Stimulated activated naive CD4-positive, alpha-beta T cell treated with Interleukin-2 at 50 U/mL for 16 hours (primary cell): ENCODE results near the gene OSBPL3.

Source experiments
- DNase-seq: peaks from one replicate; lab custom pipeline; 2025; lab: John Stamatoyannopoulos, UW

The OSBPL3 gene

DNA sequence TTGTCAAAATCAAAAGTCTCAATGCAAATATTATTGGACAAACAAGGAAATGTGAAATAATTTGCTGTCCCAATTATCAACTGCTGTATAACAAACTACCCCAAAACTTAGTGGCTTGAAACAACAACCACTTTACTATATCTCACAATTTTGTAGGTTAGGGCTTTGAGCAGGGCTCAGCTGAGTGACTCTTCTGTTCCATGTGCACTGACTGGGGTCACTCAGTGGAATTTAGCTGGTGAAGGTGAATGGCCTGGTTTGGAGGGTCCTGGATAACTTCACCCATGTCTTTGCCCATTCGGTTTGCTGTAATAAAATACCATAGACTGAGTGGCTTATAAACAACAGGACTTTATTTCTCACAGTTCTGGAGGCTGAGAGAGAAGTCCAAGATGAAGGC lies 219.0 kb downstream of the OSBPL3 start:
- DNase-seq, result no peak

DNA sequence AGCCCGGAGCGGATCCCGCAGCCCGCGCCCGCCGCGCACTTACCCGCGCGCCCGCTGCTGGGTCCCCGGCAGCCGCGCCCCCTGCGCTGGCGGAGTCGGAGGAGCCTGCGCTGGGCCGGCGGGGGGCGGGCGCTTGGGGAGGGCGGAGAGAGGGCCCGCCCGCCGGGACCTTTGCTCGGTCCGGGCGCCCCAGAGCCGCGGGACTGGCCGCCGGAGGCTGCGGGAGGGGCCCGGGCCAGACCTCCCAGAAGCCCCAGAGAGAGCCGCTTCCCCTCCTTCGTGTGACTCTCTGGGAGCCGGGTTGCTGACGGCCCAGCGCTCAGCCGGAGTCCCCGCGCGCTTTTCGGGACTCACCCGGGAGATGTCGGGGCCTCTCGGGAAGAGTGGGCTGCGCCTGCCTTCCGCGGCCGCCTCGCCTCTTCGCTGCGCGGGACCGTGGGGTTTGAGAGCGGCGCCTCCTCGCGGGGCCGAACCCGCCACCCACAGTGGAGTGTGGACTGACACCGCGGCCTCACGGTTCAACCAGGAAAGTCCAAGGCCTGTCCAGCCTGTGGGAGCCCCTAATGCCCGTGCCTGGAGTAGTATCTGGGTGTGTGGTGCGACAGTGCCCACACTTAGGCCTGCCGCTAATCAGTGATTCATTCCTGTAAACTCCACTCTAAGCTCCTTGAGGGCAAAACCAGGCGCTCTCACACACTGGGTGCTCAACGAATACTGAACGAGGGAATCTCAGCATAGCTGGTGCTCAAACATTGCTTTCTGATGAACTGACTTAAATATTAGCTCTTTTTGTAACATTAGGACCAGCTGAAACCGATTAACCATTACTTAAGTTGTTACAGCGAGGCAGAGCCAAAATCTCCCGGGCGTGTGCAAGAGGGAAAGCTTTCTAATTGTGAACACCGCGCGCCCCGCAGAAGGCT lies 222.4 kb downstream of the OSBPL3 start, which contains the start of gene GSDME:
GSDME (minus strand) TSS at position 112 of the 923 bp plus-strand sequence. CDS start 7,690 bp downstream, outside the sequence.
- DNase-seq, result no peak

DNA sequence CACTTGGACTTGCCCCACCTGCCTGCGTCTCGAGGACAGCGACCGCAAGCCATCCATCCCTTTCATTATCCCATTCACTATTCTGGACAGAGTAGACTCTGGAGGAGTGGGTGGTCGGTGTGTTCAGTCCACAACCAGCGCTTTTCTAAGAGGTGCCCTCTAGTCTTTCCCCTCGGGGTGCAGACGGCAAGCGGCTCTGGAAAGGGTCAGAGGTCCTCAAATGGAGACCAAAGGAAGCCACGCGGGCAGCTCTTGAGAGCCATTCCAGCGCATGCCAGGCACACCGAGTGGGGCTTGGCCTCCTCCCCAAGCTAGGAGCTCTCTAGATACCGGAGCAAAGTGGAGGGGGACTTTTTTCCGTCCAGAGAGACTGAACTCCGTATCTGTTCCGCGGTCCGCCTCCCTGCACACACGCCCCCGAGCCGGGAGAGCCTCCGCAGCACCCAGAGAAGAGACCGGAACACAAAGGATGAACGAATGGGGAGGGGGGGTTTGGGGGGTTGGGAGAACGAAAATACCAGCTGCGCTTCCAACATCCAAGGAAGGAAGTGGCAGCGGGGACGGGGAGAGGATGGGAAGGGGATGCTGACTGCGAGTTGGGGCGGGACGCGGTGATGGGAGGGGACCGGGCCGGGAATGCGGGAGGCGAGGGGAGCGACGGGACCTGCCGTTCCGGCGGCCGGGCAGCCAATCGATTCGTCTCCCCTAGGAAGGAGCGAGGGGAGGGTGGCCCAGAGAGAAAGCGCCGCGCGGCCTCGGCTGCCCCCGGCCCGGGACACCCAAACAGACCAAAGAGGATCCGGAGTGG lies 223.2 kb downstream of the OSBPL3 start:
- no peak for DNase-seq

DNA sequence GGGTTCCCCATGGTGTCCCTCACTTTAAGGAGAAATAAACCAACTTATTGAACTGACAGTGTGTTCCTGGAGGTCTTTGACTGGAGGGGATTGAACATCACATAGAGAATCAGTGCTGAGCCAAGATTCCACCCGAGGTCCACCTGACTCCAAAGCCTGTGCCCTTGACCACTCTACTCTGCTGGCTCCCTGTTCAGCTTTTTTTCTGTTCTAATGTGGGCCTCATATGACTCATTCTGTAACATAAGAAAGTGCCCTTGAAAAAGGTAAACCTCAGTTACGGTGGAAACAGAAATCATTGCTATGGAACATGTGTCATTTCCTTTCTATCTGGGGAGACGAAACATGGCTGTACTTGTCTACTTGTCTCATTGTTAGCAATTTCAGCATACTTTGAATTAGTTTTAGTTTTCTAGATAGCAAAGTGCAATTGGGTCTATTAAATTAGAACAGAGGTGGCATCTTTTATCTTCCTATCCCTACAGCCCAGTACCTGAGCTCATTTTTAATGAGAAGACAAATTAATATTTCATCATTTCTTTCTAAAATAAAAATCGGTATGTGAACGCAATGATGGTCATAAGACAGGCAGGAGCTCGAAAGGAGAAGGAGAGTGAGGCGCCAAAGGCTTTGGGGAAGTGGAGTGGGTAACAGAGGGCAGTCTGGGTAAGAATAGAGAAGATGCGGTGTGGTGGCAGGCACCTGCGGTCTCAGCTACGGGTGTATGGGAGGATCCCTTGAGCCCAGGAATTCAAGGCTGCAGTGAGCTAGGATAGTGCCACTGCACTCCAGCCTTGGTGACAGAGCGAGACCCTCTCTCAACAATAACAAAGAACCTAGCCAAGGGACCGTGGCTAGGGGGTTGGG lies 224.2 kb downstream of the OSBPL3 start:
- no peak for DNase-seq

DNA sequence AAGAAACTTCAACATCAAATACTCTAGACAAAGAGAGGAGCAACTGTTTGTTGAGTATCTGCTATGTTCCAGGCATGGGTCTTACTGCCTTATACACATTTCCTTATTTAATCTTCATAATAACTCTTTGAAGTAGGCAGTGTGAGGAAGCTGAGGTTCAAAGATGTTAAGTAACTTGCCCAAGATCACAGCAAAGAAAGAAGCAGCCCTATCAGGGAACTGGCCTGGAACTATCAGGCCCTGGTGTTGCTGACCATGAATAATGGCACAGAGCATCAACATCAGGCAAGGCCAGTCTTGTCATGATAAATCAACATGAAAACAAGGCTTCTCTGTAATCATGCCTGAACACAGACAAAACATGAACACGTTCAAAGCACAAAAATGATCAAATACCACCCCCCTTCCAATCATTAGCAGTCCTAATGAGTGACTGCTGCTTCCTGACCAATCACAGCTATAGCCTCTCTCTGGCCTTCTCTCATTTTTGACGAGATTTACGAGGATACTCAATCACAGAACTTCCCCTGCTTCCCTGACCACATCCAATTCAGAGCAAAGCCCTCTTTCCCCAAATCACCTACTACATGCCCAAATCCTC lies 225.0 kb downstream of the OSBPL3 start:
- no peak for DNase-seq

DNA sequence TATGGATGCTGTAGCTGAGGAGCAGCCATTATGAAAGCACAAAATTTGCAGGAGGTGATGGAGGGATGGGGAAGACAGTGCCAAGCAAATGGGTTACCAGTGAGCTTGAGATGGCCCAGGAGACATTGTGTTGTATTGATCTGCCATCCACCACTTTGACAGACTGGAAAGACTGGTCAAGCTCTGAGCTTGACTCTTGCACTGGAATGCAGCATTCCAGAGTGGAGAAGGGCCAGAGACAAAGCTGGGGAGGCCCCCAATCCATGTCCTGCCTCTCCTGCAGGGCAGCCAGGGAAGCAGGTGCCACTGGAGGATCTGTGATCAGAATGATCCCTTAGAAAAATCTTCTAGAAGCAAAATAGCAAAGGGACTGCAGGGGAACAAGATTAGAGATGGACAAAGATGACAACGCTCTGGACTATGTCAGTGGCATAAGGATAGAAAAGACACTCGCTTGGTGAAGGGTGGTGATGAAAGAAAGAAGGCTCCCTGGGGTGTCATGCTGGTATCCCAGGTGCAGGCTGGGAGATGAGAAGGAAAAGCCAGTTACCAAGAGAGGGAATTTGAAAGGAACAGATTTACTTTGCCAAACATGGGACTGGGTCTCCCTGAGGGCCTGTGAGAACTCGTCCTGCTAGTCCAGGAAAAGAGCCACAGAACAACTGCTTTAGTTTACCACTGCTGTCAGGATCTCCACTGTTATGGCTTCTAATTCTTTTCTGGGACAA lies 227.7 kb downstream of the OSBPL3 start:
- no peak for DNase-seq

DNA sequence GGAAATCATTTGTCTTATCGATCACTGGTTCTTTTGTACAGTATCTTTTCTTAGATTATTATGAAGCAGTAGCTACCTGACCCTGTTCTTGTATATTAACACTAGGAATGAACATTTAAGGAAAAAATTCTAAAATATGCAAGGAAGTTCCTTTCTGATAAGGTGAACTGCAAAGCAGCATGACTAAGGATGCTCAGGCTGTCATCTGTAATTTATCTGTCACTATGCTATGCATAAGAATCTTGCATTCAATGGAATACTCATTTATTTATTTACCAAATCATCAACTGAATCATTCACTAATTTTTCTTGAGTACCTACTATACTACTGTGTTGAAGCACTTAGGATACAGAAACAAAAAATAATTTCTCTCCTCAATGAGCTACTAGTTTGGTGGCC lies 228.5 kb downstream of the OSBPL3 start:
- no peak for DNase-seq

DNA sequence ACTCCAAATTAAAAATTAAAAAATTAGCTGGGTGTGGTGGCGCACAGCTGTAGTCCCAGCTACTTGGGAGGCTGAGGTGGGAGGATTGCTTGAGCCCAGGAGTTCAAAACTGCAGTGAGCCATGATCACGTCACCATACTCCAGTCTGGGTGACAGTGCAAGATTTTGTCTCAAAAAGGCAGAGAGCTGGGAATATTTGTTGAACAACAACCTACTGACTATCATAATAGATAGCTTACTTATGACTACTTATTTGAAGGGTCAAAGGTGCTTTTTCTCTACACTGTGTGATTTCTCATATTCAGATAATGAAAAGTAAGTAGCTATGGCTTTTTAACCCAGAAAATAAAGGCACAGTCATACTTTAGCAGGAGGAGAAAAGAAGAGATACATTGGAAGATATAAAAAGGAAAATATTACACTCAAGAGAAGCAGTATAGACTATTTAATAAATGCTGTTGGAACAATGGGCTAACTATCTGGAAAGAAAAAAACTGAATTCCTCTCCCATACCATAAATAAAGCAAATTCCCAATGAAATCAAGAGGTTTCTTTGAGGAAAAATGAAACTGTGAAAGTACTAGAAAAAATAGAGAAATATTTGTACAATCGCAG lies 229.4 kb downstream of the OSBPL3 start:
- DNase-seq, result no peak

DNA sequence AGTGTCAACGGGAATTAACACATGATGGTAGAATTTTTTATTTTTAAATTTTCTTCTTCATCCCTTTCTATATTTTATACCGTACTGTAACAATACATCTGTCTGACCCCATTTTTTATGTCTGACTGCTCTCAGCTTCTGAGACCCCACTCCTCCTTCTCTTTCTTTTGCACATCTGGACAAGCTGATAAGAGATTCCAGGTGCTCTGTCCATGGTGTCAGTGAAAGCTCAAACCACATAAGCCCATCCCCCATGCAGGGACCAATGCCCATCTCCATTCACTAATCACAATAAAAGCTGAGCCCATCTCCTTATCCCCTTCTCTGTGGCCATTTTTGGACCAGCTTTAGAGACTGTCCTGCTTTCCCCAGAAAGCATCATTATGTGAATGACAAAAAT lies 231.5 kb downstream of the OSBPL3 start:
- no peak for DNase-seq
